ENCODE data around the gene CACNA1B.
"Not testable (repeated sequence)": the region's sequence is repeated elsewhere in the genome, so short reads cannot be mapped to it uniquely, and the experiment has no call there.

The CACNA1B gene

DNA sequence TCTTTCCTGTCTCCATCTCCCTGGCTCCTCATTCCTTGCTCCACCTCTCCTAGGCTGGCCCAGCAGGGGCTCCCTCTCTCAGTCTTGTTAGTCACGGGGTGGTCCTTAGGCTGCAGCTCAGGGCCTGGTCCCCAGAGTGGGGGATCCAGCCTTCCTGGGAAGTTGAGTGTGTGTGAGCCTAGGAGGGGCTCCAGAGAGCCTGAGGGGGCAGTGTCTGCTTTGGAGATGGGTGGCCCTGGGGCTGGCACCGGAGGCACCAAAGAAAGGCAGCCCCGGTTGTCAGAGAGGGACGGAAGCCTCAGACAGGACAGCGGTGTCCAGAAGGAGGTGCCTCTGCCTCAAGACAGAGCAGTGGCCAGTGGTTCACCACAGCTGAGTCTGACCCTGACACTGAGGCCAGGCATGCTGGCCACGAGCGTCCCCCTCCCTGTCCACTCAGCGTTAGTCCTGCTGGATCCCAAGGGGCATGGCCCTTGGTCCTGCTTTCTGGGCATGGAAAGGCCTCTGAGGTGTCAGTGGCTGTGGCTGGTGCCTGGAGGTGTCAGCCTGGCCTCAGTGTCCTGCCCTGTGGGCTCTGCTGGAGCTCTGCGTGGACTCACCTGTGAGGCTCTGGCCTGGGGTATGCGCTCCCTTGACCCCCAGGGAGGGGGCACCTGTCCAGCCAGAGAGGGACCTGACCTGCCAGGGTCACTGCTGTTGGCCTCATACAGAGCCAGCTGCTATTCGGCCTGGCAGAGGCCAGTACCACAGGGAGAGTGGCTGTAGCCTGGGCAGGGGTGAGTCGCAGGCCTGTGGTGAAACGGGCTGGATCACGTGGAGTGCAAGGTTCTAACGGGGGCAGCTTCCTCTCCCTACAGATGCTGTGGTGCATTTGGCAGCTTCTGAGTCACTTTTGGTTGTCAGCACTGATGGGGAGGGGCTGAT is 130.6 kb downstream of the CACNA1B start:
- Mint-ChIP-seq H3K9me3 (no peaks in the 10 kb centered on the region), H3K36me3 (no peaks in the 10 kb centered on the region), H3K27me3 (no peaks in the 10 kb centered on the region), H3K4me1 (no peaks in the 10 kb centered on the region), H3K4me3 (no peak overlapping the region), H3K27ac (no peak overlapping the region)
- CTCF ChIA-PET, result no interaction called here
- DNase-seq, result no peak

DNA sequence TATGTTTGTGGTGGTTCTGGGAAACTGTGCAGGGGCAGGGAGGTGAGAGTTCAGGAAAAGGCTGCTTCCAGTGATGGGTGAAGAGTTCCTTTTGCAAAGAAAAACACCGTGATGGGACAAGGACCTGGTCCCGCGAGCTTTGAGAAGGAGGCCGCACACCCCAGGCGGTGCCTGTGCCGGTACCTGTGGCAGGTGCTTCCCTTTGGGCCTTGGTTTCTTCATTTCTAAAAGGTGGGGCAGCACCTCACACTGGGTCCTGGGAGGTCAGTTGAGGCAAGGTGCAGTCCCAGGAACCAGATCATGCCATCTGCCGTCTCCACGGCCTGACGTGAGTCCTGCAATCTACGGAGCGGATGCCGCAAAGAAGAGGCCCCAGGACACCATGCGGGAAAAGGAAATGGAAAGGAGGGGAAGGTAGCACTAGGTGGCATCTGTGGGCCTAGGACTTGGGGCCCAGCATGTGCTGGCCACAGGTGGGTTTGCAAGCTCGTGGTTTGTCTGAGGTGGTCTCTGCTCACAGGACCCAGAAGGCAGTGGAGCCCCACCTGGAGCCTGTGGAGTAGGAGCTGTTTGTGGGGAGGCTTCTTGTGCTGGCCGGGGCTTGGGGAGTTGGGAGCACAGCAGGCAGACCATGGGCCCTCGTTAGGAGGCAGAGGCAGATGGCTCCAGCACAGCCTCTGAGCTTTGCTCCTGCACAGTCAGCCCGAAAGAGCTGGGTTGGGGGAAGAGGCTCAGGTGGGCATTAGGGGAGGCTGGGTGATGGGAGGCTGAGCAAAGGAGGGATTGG is 131.6 kb downstream of the CACNA1B start:
- H3K4me1 Mint-ChIP-seq, result no peaks in the 10 kb centered on the region
- H3K9me3 Mint-ChIP-seq, result no peaks in the 10 kb centered on the region
- no peaks in the 10 kb centered on the region for H3K27me3 Mint-ChIP-seq
- H3K4me3 Mint-ChIP-seq, result no peak overlapping the region
- no peak for DNase-seq
- H3K27ac Mint-ChIP-seq, result no peak overlapping the region
- CTCF ChIA-PET, result no interaction called here
- H3K36me3 Mint-ChIP-seq, result no peaks in the 10 kb centered on the region

DNA sequence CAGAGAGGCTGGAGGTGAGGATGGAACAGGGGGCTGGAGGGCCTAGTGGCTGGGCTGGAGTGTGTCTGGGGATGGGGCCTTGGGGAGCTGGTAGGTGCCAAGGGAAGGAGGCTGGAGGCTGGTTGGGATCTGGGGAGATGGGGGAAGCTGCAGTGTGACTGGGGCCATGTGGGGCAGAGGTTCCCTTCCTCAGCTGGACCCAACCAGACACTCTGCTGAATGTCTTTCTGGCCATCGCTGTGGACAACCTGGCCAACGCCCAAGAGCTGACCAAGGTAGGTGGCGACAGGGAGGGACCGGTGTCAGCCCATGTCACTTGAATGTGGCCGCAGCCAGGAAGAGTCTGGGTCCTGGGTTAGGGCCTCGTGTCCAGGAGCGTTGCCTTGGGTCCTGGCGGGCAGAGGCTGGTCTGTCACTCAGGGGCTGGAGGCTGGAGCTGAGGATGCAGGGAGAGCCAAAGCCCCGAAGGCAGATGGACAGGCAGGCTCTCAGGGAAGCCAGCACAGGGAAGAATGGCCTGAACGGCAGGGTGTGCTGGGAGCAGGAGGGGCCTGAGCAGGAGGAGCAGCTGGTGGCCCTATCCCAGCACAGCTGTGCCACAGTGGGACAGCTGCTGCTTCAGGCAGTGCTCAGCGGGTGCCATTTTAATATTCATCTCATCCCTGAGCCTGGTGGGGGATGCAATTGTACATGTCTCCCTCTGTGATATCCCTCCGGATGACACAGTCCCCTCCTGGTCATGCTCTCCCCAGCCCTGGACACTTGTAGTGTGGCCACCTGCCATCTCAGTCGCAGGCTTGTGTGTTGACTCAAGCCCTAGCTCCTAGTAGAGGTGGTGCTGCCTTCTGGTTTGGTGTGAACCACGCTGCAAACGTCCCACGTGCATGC is 132.5 kb downstream of the CACNA1B start:
- CTCF ChIA-PET, result no interaction called here
- H3K9me3 Mint-ChIP-seq, result no peaks in the 10 kb centered on the region

DNA sequence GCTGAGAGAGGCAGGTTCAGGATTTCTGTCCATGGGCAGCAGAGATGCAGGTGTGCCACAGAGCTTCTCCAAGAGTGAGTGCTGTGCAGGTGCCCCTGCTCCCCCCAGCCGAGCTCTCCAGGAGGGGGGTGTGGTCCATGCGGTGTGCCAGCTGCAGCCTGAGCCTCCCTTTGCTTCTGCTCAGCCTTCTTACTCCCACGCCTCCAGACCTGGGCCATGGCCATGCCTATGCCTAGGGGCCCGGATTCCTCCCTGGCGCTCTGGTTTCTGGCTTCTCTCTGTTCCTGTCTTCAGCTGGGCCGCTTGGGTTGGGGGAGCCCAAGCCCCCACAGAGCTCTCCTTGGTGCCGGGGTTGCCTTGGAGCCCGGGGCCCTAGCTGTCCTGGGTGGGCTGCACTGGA is 133.3 kb downstream of the CACNA1B start:
- CTCF ChIA-PET, result no interaction called here
- no peaks in the 10 kb centered on the region for H3K27me3 Mint-ChIP-seq
- H3K27ac Mint-ChIP-seq, result no peak overlapping the region
- H3K9me3 Mint-ChIP-seq, result no peaks in the 10 kb centered on the region
- H3K36me3 Mint-ChIP-seq, result no peaks in the 10 kb centered on the region
- no peaks in the 10 kb centered on the region for H3K4me1 Mint-ChIP-seq
- H3K4me3 Mint-ChIP-seq, result no peak overlapping the region
- no peak for DNase-seq

More for the DNA sequence above, 132.5 kb downstream of the CACNA1B start:
- no peak for DNase-seq
- no peak overlapping the region for H3K27ac Mint-ChIP-seq
- H3K4me3 Mint-ChIP-seq, result no peak overlapping the region
- no peaks in the 10 kb centered on the region for H3K4me1 Mint-ChIP-seq
- H3K27me3 Mint-ChIP-seq, result no peaks in the 10 kb centered on the region
- H3K36me3 Mint-ChIP-seq, result no peaks in the 10 kb centered on the region

DNA sequence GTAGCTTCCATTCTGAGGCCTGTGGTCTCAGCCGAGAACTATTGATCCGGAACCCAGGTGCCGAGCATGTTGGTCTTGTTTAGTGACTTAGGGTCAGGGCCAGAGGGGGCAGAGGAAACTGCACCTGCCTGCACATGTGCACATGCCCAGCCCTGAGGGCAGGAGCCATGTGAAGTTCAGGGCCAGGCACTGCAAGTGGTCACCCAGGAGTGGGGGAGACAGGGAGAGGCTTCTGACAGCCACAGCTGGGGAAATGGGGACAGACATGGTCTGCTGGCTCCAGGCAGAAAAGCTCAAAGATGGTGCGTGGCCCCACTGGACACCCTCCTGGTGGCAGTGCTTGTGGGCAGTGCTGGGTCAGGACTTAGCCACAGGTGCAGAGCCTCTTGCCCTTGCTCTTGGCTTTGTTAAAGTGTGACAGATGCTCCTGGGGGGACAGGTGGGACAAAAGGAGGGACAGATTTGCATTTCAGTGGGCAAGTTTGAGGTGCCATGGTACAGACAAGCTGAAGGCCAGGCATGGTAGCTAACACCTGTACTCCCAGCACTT is 134.4 kb downstream of the CACNA1B start:
- no peaks in the 10 kb centered on the region for H3K9me3 Mint-ChIP-seq
- H3K27ac Mint-ChIP-seq, result no peak overlapping the region
- DNase-seq, result no peak
- no peak overlapping the region for H3K4me3 Mint-ChIP-seq
- CTCF ChIA-PET, result no interaction called here
- H3K4me1 Mint-ChIP-seq, result no peaks in the 10 kb centered on the region
- H3K27me3 Mint-ChIP-seq, result no peaks in the 10 kb centered on the region
- H3K36me3 Mint-ChIP-seq, result no peaks in the 10 kb centered on the region

DNA sequence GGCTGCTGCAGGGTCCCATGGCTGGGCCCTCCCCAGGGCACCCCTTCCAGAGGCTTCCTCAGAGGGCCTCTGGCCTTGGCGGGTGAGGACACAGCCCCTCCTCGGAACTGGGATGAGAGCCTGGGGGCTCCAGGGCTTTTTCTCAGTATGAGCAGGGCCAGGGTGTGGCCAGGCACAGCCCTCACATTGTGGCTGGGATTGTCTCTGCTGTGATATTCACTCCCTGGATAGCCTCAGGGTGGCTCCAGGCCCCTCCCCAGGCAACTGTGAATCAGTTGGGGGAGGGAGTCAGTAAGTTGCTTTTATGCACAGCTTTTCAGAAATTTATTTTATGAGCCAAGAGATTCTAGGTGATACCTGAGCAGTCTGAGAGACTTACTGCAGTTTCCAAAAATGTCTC is 135.7 kb downstream of the CACNA1B start:
- Mint-ChIP-seq H3K27ac (no peak overlapping the region), H3K9me3 (no peaks in the 10 kb centered on the region)
- CTCF ChIA-PET, result no interaction called here

DNA sequence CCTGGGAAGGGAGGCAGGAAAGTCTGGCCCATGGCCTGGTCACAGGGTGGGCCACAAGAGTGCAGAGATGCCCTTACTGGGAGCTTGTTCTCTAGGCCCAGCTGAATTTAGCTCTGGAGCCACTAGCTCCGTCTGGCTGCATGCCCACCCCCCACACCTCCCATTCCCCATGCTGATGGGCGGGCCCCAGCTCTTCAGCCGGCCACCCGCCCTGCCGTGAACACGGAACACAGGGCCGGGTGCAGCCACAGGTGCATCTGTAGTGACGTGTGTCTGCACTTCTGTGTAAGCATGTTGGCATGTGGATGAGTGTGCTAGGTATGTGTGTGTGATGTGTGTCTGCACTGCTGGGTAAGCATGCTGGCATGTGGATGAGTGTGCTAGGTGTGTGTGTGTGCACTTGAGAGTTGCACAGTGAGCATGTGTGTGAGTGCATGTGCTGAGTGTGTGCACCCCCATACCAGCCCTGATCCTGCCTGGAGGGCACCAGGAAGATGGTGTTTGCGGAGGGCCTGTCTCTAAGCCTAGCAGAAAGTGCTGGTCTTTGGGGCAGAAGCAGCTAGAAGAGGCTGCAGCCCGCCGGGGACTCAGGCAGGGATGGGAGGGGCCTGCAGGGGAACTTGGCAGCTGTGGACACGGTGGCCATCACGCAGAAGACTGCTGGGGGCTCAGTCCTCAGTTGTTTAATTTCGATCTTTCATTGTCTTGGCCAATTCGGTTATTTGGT is 136.4 kb downstream of the CACNA1B start:
- Mint-ChIP-seq H3K36me3 (no peaks in the 10 kb centered on the region), H3K9me3 (no peaks in the 10 kb centered on the region), H3K4me1 (no peaks in the 10 kb centered on the region), H3K27ac (no peak overlapping the region), H3K27me3 (no peaks in the 10 kb centered on the region), H3K4me3 (no peak overlapping the region)
- DNase-seq, result no peak
- CTCF ChIA-PET, result no interaction called here

More for the DNA sequence above, 135.7 kb downstream of the CACNA1B start:
- H3K27me3 Mint-ChIP-seq, result no peaks in the 10 kb centered on the region
- H3K36me3 Mint-ChIP-seq, result no peaks in the 10 kb centered on the region
- no peak overlapping the region for H3K4me3 Mint-ChIP-seq
- no peaks in the 10 kb centered on the region for H3K4me1 Mint-ChIP-seq
- no peak for DNase-seq

DNA sequence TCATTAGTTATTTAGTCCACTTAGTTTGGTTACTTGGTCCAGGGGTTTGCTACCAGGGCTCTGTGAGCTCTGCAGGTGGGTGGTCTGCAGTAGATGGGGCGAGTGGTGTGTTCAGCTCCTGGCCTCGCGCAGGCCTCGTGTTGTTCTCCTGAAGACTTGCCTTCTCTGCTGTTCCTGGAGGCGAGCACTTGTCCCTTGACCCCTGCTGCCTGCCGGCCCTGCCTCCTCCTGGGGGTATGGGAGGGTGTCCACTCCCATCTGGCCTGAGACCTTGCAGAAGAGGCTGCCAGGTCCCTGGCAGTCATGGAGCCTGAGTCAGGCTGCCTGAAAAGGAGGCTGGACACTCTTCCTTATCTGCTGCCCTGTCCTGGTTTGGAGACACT is 137.0 kb downstream of the CACNA1B start:
- CTCF ChIA-PET, result interaction anchor here (1.0 kb wide), 1 partner anchor 11 kb away, joined by 3 read pairs; no protein-coding TSS in a partner anchor
- no peak overlapping the region for H3K4me3 Mint-ChIP-seq
- H3K27me3 Mint-ChIP-seq, result no peaks in the 10 kb centered on the region
- no peaks in the 10 kb centered on the region for H3K36me3 Mint-ChIP-seq
- no peaks in the 10 kb centered on the region for H3K9me3 Mint-ChIP-seq
- no peak for DNase-seq
- no peak overlapping the region for H3K27ac Mint-ChIP-seq
- no peaks in the 10 kb centered on the region for H3K4me1 Mint-ChIP-seq

DNA sequence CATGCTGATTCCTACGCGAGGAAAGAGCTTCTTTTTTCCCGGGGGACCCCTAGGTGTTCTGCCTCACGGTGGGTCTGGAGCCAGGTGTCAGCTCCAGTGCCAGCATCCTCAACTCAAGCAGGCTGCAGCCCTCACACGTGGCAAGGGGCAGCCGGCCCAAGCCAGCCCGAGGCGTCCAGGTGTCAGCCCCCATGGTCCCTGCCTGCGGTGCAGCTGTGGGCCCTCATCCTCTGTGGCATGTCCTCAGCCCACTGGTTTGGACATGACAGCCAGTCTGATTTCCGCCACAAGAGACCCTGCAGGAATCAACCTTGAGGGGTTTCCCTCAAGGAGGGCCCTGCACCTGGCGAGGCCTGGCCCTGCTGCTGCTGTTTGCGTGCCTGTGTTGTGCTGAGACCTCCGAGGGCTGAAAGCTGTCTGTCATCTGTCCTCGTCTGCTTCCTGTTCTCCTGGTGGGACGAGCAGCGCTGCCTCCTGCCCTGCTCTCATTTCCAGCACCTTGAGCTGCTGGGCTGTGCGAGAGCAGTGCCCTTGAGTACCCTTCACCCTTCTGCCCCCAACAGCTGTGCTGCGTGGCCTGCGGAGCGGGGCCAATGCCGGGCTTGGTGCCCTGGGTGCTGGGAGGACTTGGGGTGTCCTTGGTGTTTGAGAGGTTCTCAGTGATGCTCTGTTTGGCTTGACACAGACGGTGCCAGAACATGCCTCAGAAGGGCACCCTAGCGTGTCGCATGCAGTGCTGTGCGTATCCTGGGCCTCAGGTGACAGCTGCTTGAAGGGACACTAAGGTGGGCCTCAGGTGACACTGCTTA is 137.6 kb downstream of the CACNA1B start:
- CTCF ChIA-PET, result interaction anchor here (1.0 kb wide), 1 partner anchor 11 kb away, joined by 3 read pairs; no protein-coding TSS in a partner anchor
- no peaks in the 10 kb centered on the region for H3K9me3 Mint-ChIP-seq
- H3K4me3 Mint-ChIP-seq, result no peak overlapping the region
- no peak overlapping the region for H3K27ac Mint-ChIP-seq
- no peaks in the 10 kb centered on the region for H3K36me3 Mint-ChIP-seq
- no peak for DNase-seq
- H3K4me1 Mint-ChIP-seq, result no peaks in the 10 kb centered on the region
- peaks cover under 1% of the 10 kb centered on the region for H3K27me3 Mint-ChIP-seq

DNA sequence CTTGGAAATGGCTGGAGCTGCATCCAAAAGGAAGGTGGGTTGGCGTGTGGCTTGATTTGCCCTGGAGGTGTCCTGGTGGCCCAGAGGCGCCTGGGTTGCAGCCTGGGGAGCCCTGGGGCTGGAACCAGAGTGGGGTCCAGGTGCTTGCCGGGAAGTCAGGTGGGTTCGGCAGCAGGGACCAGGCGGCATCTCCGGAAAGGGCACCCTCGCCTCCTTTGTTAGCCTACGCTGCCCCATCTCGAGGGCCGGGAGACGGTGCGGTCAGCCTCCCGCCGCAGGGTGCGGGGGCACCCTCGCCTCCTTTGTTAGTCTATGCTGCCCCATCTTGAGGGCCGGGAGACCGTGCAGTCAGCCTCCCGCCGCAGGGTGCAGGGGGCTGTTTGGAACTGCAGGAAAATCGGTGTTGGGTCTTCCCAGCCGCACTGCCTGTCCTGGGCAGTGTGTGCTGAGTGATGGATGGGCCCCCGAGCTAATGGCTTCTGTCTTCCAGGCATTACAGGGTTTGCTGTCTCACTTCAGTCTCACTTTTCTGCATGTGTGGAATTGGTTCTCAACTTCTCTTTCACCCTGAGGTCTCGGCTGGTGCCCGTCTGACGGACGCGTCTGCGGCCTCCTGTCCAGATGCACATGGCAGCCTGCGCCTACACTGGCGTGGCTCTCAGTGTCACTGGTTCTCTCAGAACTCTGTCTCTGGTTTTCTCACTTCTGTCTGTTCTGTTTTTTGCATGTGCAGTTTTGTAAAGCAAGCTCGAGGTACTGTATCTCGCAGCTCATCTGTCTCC is 139.0 kb downstream of the CACNA1B start:
- Mint-ChIP-seq H3K4me1 (no peaks in the 10 kb centered on the region), H3K36me3 (no peaks in the 10 kb centered on the region), H3K27me3 (peaks cover 13% of the 10 kb centered on the region), H3K4me3 (no peak overlapping the region), H3K27ac (no peak overlapping the region), H3K9me3 (no peaks in the 10 kb centered on the region)
- CTCF ChIA-PET, result interaction anchor here (0.5 kb wide), 1 partner anchor 458 kb away, joined by 3 read pairs; no protein-coding TSS in a partner anchor
- no peak for DNase-seq

DNA sequence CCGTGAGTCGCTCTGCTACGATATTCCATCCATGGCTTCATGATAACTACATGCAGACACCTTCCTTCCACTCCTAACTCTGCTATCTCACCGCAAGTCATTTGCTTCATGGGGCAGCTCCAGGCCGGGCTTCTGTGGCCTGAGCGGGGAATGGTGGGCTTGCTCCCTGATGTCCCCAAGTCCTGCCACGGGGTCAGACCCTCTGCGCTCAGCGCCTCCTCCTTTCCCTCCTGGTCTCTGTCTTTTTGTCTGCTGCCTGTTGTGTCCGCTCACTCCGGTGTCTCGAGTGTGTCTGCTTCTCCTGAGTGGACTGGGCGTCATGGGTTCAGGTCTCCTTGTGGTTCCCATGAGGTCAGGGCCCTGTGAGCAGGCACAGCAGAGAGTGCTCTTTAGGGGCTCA is 139.6 kb downstream of the CACNA1B start:
- CTCF ChIA-PET, result no interaction called here
- no peaks in the 10 kb centered on the region for H3K9me3 Mint-ChIP-seq

DNA sequence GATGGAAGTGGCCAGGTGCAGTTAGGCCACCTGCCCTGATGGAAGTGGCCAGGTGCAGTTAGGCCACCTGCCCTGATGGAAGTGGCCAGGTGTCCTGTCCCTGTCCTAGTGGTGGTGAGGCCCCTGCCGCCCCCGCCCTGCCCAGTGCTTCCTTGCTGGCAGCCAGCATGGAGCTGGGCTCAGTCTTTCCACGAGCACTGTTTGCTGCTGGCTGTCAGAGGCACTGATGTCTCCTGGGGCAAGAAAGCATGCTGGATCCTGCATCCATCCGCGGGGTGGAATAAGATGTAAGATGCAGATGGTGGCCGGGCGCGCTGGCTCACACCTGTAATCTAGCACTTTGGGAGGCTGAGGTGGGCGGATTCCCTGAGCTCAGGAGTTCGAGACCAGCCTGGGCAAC is 141.9 kb downstream of the CACNA1B start:
- DNase-seq, CTCF ChIA-PET, H3K4me1 Mint-ChIP-seq, H3K4me3 Mint-ChIP-seq, H3K36me3 Mint-ChIP-seq, H3K9me3 Mint-ChIP-seq, H3K27ac Mint-ChIP-seq: not testable (repeated sequence)
- H3K27me3 Mint-ChIP-seq, result peaks cover 39% of the 10 kb centered on the region

More for the DNA sequence above, 139.6 kb downstream of the CACNA1B start:
- Mint-ChIP-seq H3K27ac (no peak overlapping the region), H3K27me3 (peaks cover 19% of the 10 kb centered on the region), H3K4me1 (peaks cover 2% of the 10 kb centered on the region), H3K36me3 (no peaks in the 10 kb centered on the region), H3K4me3 (no peak overlapping the region)
- DNase-seq, result no peak

All from activated naive CD4-positive, alpha-beta T cell treated with anti-CD3 and anti-CD28 coated beads, Interleukin-2, amount 10 ng/mL, durations not matched to agents 7 days and 5 days (primary cell).